GM19035 (cell line): Measurements from ENCODE around the gene NTRK2.

Source experiments
- ATAC-seq: cut with Tn5 transposase; IDR thresholded peaks from one replicate; pipeline ENCODE4 v1.9.1; 2021; ENCODE audit not compliant: unreplicated experiment

NTRK2 gene

DNA sequence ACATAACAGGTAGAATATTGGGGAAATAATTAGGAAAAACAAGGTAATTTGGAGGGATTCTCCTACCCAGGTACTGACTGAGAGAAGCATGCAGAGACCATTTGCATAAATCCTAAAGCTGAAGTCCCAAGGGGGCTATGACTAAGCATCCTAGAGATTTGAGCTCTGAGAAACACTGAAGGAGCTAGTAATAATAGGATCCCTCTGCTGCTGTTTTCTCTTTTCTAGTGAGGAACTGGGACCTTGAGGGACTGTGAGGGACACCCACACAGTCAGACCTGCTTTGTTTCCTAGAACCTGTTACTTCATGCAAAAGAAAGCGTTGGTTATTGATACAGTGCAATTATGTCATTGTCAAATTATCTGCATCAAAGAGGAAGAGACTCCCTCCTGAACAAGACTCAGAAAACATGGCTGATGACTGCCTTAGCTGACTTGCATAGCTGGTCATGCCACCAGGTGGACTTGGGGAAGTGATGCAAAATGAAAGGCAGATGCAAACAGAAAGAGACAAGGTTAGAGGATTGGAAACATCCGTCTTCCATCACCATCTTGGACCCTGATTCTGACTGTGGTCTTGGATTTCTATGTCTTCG is 335.4 kb downstream of the NTRK2 start:
- no peak for ATAC-seq

DNA sequence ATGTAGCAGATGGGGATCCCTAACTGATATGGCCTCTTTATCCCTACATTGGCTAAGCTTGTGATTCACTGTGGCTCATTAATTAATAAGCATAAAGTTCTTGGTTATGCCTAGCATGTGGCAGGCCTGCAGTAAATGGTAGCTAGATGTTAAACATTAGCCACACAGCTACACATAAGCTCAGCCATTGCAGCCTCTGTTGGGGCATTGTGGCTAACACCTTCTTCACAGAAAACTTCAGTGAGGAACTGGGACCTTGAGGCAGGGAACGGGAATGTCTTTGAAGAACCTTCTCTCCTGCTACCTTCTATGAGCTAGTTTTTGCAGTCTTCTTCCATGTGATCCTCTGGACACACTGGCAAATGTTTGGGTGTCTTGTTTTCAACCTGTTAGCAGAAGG is 338.2 kb downstream of the NTRK2 start:
- ATAC-seq: no peak

DNA sequence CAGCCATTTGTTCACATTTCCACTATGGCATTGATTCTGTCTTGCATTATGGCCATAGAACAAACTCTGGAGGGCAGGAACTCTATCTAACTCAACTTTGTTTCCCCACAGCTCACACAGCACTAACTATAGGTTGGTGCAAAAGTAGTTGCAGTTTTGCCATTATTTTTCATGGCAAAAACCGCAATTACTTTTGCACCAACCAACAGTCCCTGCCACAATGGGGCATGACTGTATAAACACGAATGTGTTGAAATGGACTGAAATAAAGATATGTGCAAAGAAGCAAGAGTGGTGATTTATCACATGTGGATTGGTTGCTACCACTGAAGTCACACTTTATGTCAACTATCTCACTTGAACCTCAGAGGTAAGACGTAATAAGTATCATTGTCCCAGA is 338.7 kb downstream of the NTRK2 start:
- ATAC-seq: no peak

DNA sequence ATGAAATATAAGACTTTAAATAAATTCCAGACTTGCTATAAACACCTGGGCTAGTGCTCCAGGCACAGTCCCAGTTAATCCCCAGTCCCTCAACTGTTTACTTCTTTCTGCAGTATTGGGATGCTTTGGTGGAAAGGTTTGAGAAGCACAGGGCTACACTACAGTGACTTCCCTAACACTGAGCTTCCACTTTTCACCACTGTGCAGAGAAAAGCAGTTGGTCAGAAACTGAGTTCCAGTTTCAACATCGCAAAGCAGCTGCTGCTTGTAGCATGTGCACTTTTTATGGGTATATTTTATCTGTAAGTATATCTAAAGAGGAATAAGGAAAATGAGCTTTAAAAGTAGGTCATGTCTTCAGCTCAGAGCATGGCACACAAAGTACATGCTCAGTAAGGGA is 339.7 kb downstream of the NTRK2 start:
- ATAC-seq: peak; percentile 76

DNA sequence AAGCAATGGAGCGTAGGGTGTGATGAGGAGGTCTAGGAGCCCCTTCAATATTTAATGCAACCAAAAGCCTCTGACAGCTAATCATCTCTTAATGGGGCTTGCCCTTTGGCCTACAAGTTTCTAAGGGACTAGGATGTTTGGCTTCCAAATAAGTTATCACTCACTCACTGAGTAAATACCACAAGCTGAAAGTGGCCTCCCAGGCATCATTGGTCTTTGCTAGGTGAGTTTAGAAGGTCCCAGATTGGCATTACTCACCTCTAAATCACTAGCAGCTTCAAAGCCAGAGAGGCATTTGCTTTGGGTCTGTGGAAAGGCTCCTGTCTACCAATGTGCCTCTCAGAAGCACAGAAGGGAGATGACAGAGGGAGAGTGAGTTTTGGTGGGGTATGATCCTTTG is 344.2 kb downstream of the NTRK2 start:
- no peak for ATAC-seq

DNA sequence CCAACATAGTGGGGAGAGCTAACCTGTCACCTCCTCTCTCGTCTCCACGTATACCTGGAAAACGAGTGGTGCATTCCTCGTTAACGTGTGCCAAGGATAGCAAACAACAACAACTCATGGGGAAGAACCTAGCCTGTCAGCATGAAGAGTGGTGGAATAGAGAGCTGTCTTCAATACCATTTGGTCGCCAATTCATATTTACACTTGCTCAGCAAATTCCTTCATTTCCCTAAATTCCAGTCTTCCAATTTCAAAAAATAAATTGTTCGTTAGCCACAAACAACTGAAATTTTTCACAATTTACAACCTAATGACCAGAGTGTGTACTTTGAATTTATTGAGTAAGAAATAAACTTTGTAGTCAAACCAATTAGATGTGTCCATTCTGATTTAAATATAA is 344.8 kb downstream of the NTRK2 start:
- no peak for ATAC-seq

DNA sequence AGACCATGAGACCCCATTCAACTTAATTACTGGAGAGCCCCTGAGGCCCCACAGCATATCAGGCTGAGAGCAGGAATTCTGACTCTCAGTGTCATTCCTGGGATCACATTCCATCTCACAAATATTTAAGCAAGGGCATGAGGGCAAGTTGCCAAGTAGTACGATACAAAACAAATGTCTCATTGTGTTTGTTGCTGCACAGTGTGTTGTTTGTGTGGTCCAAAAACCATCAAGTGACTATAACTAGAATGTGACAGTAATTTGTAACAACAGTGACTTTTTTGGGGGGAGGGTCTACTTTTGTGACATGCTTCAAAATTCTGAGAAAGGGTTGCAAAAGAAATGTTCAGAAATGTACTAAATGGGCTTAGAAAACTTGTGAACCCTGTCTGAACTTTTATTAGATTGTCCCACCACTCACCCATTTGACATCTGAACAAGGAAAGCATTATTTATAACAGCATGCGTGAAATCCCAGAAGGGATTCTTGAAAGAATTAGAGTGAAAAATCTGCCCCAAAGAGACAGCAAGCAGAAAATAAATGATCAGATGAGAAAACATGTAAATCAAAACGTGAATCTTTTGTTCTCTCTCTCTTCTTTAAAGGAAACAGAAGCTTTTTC is 347.0 kb downstream of the NTRK2 start:
- ATAC-seq: no peak

DNA sequence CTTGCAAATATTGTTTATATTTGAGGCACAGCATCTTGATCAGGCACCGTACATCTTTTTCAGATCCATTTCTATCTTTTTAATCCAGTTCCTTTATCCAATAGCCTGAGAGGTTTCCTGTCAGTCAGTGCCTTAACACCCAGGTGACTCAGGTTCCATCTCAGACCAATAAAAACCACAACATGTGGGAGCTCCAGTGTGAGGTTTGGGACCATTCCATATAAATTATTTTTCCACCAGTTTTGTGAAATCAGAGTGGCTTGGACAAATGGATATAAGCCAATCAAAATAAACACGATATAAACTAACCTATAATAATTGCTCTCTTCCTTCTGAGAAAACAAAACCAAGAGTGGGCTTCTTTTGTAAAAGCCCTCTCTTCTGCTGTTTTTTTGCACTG is 351.3 kb downstream of the NTRK2 start:
- no peak for ATAC-seq

DNA sequence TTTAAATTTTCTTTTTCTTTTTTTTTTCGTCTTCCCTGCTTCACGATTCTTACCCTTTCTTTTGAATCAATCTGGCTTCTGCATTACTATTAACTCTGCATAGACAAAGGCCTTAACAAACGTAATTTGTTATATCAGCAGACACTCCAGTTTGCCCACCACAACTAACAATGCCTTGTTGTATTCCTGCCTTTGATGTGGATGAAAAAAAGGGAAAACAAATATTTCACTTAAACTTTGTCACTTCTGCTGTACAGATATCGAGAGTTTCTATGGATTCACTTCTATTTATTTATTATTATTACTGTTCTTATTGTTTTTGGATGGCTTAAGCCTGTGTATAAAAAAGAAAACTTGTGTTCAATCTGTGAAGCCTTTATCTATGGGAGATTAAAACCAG is 352.2 kb downstream of the NTRK2 start:
- no peak for ATAC-seq

DNA sequence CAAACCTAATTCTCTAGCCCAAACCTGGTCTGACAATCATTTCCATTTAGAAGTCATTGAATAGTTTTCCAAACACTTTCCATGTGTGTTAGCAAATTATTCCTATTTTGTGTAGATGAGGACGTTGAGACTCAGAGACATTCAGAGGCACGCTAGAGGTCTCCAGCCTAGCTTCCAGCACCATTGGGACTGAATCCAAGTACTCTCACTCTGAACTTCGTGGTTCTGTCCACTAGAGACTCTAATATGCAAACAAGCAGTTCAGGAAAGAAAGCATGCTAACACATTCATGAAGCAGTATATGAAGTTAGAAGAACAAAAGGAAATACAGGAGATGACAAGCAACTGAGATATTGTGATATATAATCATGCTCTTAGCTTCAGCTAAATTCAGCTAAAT is 354.8 kb downstream of the NTRK2 start:
- no peak for ATAC-seq

DNA sequence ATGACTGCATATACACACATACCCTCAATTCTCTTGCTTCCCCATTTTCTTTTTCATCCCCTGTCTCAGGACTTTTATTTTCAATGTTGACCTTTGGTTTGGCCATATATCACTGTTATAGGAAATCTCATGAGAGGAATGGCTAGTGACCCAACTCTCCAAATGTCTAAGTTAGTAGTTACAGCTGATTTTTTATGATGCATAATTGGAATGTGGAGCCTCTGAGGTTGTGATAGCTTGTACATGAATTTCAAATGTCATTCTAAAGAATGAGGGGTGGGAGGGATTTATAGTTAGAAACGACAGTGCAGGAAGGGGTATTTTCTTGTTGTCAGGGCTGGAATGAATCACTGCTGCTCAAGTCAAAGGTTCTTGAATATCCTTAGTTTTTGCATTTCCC is 356.1 kb downstream of the NTRK2 start:
- no peak for ATAC-seq

DNA sequence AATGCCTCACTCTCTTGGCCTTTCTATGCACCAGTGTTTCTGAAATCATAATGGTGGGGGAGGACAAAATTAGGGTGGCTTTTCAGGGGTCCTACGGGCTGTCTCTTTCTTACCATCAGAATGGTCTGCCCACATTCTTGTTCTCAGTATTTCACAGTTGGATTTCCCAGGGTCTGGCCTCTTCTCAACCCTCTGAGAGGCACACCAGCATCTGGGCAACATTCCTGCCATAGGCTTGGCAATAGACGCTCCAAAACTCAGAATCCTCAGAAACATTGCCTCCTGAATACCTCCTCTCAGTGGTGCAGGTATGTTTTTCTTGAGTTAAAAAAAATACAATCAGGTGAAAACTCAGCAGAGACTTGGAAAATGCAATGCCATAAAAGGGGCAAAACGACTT is 358.3 kb downstream of the NTRK2 start:
- no peak for ATAC-seq

DNA sequence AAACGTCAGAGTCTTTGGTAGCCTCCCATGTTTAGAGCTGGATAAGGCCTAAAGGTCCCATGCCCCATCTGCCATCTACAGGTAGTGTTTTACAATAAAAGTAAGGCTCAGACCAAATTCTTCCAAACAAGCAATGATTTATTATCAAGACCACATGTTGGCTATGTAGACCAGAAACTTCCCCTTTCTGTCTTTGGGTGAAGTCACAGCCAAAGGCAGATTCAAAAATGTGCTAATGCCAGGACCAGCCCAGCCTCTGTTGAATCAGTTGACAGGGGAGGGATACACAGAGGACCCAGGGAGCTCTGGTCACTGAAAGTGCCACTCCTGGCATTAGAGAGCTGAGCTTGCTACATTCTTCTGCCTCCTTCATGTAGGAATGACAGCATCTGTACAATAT is 360.8 kb downstream of the NTRK2 start:
- ATAC-seq: no peak

DNA sequence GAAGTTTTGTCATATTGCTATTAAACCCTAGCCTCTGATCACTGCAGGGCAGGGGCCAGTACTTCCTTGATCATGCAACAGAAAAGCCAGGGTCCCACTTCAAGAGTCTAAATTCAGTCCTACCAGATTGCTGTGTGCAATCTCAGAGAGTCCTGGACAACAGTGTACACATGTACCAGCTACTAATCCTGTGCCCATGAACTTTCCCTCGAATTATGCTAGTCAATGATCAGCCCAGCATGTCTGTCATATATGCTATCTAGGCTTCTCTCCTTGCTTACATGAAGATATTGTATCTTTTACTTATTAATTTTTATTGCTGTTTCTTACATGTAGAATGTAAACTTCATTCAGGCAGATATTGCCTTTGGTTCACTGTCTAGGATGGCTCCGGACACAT is 367.0 kb downstream of the NTRK2 start:
- no peak for ATAC-seq

DNA sequence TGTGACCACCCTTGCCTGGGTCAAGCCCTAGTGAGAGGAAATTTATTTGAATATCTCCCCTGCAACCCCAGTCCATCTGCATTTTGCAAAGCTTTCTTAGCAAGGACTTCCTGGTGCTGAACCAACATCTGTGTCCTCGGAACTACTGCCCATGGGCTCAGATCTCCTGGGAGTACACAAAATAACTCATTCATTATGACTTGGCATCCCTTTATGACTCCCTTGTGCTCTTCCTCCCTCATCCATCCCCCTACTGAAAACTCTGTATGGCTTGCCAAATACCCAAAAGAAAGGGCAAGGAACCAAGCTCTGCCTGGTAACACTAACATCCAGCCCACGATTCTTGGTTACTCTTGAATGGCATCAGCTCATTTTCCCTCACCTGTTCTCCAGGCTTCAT is 368.5 kb downstream of the NTRK2 start:
- ATAC-seq: no peak

DNA sequence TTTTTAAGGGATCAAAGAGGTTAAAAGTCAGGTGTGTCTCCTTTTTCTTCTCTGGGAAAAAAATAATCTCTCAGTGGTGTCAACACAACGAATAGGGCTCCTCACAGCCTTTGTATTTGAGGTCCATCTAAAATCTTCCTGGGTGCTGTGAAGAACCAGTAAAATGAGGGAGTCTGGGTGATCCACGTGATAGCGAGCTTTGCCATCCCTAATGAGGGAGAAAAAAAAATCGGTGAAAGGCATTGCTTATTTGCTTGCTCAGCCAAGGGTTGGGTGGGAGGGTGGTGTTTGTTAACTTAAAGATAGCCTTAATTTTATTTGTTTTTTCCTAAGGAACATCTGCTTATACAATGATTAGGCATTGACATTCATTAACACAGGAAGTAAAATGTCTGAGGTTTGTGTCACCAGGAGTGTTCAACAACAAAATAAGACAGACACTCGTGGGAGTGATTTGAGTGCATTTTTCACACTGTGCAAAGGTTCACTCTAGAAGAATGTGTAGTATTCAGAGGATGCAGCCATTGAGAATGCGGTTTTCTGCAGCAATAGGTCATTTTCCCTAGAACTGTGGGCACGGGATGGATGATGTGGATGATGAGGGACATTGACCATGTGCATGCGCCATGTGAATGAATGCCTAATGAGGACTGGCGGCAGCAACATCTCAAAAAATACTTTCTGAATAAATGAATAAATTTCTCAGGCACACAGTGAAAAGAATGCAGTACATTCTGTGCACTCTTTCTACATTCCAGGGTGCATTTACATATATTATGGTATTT is 369.5 kb downstream of the NTRK2 start:
- ATAC-seq: no peak

DNA sequence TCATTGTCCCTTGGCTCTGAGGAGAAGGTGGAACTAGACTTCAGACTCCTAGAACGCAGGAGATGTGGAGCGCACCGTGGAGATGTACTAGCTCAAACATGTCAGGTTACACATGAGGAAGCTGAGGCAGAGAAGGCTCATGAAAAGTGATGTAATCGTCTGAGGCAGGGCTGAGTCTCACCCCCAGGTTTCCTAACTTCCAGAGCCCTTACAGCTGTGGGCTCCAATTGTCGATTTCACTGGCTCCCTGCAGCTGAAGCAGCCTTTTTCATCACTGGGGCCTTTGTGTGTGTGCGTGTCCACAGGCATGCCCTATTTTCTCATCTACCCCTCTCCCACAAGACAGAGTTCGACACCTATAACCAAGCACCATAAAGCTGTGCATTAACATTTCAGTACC is 370.6 kb downstream of the NTRK2 start:
- ATAC-seq: no peak

DNA sequence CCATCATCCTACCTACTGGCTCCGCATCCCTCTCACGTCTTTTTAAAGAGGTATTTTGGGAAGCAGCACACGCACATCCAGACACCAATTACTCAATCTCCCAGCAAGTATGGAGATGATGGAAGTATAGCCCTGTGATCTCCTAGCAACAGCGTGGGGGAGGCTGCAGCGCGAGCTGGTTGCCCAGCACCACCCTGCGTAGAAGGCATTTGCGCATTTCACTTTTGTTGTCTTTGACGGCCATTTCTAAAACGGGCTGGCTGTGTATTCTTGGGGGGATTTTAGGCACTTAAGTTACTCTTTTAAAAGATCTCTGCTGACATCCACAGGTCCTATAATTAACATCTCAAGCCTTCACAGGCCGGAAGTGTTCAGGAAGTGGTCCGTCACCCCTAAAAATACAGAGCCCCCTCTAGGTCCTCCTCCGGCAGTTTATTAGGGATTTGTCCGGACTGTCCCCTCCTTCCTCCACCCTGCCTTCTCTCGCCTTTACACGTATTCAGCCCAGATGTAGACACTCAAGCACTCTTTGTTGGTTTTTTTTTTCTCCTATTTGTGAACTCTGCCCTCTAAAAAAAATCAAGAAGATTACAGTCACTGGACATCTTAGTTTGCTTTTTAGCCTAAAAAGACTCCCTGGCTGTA is 371.4 kb downstream of the NTRK2 start:
- no peak for ATAC-seq

DNA sequence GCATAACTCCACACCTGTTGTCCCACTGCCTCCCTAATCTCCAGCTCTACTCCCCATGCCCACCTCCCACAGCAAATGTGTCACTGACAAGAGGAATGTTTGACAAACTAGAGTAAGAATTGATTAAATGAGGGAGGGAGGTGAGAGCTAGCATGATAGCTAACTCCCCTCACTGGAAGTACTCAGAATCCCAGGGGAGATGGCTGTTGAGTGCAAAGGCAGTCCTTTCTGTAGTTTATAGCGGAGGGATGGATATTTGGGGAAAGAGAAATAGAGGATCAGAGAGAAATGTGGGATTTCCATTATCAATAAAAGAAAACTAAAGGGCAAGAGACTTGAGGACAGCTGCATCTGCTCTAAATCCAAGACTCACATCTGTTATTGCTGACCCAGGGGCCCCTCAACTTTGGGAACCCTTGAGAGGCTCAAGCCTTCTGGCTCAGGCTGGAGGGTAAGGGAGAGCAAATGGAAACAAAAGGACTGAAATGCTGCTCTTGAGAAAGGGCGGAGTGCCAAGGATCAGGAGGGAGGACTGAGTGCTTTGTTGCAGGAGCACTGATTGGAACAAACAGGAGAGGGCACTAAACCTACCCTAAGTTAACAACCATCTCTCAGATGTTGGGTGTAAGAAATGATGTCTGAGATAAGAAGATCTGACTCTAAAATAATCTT is 372.1 kb downstream of the NTRK2 start:
- no peak for ATAC-seq

DNA sequence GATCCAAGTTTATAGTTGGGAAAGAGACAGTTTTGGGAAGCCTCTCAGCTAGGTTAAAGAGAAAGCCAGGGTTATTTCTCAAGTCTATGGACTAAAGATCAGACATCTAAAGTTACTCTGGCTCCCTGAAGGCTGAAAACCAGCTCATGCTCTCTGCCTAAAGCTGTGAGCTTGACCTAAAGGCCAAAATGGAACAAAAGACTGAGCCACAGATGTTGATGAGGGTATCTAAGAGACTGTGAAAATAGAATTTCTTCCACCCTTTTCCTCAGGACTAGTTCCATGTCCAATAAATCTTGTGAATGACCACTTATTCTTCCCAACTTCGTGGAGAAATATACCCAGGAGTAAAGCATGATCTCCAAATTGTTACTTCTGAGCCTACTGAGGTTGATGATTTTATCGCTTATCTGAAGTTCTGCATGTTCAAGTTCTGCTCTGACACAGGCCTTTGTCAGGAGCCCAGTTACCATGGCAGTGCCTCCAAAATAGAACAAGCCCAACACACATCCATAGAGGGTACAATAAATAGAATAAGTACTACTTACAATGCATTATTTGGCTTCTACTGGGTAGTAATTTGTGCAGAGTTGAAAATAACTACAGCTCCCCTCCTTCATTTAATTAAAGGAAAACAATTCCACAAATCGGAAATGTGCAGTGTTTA is 373.6 kb downstream of the NTRK2 start:
- ATAC-seq: no peak

DNA sequence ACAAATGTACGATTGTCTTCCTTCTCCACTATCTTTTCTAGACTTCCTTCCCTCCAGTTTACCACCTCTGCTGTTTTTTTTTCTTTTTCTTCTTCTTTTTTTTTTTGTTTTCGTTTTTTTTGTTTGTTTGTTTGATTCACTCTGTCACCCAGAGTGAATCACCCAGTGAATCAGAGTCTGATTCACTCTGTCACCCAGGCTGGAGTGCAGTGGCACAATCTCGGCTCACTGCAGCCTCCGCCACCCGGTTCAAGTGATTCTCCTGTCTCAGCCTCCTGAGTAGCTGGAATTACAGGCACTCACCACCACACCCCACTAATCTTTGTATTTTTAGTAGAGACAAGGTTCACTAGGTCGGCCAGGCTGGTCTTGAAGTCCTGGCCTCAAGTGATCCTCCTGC is 375.7 kb downstream of the NTRK2 start:
- no peak for ATAC-seq
